AG09319 (cell line): ENCODE data around the gene TMEM131L.
"Not testable (repeated sequence)": the region's sequence is repeated elsewhere in the genome, so short reads cannot be mapped to it uniquely, and the experiment has no call there.

ENCODE experiments used
- DNase-seq: peaks from one replicate; pipeline ENCODE4 v3.0.0-alpha.2; 2010; ENCODE audit warnings: low read depth; ENCODE audit errors: extremely low read depth
- CTCF ChIP-seq: IDR thresholded peaks from 2 replicates; pipeline ENCODE4 v1.5.1; 2011; ENCODE audit warnings: low read depth, mild to moderate bottlenecking, inconsistent platforms, low read length, moderate library complexity

TMEM131L gene

GRCh38 chr4:153556435-153556815, 90.3 kb downstream of the TMEM131L start:
- no peak for DNase-seq
- TF ChIP-seq CTCF: no peak

GRCh38 chr4:153560908-153561307, 94.7 kb downstream of the TMEM131L start:
- DNase-seq: no peak
- TF ChIP-seq CTCF: no peak

- no peak for DNase-seq
- no peak for TF ChIP-seq CTCF
Observed at GRCh38 chr4:153564630-153565525, 98.7 kb downstream of the TMEM131L start.

- no peak for DNase-seq
- no peak for TF ChIP-seq CTCF
Observed at GRCh38 chr4:153566631-153567150, 100.5 kb downstream of the TMEM131L start.

GRCh38 chr4:153567660-153568059, 101.5 kb downstream of the TMEM131L start:
- not testable (repeated sequence) for DNase-seq

GRCh38 chr4:153570228-153570973, 104.2 kb downstream of the TMEM131L start:
- DNase-seq: no peak
- no peak for TF ChIP-seq CTCF

GRCh38 chr4:153571006-153571545, 104.9 kb downstream of the TMEM131L start:
- no peak for DNase-seq
- no peak for TF ChIP-seq CTCF
